Colon (tissue), 2 donors: ENCODE data around the gene CACNA1H.
"Not testable (repeated sequence)": the region's sequence is repeated elsewhere in the genome, so short reads cannot be mapped to it uniquely, and the experiment has no call there.

Source experiments
- FAIRE-seq: peaks from 2 replicates; lab custom pipeline; 2012; peaks lifted over from hg19 to GRCh38; lab: Jason Lieb, UNC
- donor health status: control.
- donor health status: control.

CACNA1H gene

DNA sequence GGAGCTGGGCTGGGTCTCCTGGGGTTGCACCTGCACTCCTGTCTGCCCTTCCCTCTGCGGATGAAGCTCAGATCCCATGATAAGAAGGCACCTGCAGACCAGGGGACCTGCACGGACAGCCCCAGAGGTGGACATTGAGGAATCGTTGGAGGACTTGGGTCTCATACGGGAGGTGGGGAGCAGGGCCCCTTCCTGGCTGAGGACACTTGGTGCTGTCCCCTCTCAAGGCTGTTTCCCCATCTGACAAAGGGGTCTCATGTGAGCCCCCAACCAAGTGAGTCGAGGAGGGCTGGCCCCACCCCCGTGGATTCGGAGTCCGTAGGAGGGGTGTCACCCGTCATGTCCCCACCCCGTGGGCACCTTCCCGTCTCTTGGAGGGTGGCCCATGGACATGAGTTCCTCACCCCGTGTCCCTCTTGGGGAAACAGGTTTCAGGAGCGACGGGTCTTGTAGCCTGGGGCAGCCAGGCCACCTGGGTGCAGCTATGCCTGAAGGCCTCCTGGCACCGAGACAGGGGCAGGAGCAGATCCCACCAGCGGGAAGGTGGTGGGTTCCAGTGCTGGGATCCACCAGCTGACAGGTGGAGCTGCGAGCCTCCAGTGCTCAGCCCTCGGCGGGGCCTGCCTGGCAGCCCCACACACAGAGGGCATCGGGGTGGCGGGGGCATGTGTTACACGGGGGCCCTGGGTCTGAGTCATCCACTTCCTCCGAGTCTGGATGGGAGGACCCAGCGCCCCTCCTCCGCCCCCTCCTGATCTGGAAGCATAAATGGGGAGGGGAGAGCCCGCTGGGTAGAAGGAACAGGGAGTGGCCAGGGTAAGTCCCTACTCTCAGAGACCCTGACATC, 102.6 kb downstream of the CACNA1H start, which contains the start of gene TPSD1:
TSS of gene TPSD1 (plus strand) at position 794 of the 847 bp plus-strand sequence. CDS start 212 bp downstream, outside the sequence.
- not testable (repeated sequence) for FAIRE-seq

DNA sequence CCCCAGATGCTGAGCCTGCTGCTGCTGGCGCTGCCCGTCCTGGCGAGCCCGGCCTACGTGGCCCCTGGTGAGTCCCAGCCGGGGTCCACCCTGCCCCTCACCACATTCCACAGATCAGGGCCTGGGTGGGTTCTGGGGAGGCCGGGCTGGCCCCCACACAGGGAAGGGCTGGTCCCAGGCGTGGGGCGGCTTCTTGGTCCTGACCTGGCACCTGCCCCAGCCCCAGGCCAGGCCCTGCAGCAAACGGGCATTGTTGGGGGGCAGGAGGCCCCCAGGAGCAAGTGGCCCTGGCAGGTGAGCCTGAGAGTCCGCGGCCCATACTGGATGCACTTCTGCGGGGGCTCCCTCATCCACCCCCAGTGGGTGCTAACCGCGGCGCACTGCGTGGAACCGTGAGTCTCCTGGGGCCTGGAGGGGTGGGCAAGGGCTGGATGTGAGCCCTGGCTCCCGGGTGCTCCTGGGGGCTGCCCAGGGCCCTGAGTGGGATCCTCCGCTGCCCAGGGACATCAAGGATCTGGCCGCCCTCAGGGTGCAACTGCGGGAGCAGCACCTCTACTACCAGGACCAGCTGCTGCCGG, 103.5 kb downstream of the CACNA1H start:
- not testable (repeated sequence) for FAIRE-seq

DNA sequence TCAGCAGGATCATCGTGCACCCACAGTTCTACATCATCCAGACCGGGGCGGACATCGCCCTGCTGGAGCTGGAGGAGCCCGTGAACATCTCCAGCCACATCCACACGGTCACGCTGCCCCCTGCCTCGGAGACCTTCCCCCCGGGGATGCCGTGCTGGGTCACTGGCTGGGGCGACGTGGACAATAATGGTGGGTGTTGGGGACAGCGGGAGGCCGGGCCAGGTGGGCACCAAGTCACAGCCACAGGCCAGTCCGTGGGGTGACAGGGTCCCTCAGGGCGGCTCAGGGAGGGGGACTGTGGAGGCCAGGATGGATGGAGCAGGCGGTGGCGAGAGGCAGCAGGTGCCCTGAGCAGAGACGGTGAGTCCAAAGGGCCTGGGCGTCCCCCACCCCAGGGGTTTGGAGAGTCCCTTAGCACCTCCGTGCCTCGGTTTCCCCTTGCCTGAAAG, 104.0 kb downstream of the CACNA1H start:
- FAIRE-seq, result no peak

DNA sequence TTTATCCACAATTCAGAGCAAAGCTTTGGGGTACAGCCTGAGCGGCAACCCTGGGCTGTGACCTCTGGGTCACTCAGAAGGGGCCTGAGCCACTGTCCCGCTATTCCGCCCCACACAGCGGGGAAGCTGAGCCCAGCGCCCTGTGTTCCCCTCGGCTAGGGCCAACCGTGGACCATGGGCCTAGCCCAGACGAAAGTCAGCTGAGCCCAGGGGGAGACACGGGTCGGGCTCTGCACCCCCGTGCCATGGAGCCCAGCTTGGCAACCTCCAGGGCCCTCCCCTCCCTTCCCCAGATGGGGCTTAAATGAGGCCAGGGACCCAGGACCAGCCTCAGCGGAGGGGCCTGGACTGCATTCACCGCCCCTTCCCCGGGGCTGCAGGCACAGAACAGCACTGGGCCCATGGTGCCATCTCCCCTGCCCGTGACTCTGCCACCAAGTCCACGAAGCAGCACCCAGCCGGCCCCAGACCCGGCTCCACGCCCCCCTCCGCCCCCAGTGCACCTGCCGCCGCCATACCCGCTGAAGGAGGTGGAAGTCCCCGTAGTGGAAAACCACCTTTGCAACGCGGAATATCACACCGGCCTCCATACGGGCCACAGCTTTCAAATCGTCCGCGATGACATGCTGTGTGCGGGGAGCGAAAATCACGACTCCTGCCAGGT, 104.8 kb downstream of the CACNA1H start:
- no peak for FAIRE-seq

DNA sequence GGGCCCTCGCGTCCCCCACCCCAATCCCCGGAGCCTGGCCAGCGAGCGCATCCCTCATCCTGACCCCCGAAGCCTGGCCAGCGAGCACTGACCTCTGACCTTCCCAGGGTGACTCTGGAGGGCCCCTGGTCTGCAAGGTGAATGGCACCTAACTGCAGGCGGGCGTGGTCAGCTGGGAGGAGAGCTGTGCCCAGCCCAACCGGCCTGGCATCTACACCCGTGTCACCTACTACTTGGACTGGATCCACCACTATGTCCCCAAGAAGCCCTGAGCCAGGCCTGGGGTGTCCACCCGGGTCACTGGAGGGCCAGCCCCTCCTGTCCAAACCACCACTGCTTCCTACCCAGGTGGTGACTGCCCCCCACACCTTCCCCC, 105.3 kb downstream of the CACNA1H start:
- no peak for FAIRE-seq

DNA sequence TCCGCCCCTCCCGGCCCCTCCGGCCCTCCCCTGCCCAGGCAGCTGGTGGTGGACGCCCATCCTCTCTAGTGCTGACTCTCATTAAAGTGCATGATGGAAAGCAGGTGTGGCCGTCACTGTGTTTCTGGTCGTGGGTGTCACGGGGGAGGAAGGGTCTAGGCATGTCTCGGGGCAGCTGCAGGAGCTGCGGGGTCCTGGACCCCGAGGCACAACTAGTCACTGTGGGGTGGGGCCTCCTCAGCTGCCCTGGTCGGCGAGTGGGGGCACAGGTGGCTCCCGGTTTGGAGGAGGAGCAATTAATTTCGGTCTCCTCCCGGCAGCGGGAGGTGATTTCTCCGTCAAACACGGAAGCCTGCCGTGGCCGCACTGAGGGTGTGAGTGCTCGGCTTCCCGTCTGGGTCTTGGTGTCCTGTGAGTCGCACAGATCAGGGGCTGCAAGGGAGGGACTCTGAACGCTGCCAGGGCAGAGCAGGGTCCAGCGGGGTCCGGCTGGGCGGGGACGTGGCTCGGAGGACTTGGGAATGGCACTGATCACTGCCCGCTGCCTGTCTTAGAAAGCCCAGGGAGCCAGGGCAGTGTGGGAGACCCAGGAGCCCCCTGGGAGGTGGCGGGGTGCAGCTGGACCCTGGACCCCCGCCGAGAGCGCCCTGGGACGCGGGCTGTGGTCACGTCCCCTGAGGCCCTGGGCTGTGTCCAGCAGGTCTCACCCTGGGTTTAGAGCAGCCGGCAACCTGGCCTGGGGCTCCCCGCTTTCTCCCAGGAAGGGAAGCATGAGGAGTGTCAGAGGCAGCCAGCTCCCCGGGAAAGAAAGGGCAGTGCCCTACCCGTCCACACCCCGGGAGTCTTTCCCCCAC, 106.2 kb downstream of the CACNA1H start:
- FAIRE-seq, result no peak

DNA sequence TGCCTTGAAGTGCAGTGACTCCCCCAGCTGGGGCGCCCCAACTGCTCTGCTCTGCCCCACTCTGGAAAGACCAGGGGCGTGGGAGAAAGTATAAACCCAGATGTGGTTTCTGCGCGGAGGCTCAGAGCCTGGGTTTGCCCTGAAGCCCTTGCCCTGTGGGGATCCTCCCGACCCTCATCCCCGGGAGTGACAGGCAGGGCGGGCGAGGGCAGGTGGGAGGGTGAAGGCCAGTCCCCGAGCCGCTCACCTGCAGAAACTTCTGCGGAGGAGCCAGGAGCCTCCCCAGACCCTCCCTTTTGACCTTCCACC, 106.8 kb downstream of the CACNA1H start:
- FAIRE-seq, result no peak

DNA sequence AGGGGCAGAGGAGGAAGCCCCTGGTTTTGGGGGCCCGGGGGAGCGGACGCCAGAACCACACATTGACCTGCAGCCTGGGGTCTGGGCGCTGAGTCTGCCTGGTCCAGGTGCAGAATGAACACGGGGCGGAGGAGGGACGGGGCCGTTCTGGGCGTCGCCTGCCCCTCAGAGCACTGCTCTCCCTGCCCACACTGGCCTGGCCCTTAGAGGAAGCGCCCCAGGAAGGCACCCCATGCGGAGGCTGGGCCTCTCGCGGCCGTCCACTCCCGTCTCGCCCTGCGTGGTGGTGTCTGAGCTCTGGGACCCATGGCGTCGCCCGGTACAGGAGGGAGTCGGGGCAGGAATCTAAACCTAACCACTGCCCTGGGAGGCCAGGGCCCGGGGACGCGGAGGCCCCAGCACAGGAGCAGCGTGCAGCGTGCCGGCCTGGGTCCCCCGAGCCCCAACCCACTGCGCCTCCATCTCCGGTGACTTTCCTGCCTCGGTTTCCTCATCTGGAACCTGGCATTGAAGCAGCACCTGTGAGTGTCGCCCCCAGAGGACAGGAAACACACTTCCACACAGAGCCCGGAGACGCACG, 107.3 kb downstream of the CACNA1H start:
- FAIRE-seq, result no peak

DNA sequence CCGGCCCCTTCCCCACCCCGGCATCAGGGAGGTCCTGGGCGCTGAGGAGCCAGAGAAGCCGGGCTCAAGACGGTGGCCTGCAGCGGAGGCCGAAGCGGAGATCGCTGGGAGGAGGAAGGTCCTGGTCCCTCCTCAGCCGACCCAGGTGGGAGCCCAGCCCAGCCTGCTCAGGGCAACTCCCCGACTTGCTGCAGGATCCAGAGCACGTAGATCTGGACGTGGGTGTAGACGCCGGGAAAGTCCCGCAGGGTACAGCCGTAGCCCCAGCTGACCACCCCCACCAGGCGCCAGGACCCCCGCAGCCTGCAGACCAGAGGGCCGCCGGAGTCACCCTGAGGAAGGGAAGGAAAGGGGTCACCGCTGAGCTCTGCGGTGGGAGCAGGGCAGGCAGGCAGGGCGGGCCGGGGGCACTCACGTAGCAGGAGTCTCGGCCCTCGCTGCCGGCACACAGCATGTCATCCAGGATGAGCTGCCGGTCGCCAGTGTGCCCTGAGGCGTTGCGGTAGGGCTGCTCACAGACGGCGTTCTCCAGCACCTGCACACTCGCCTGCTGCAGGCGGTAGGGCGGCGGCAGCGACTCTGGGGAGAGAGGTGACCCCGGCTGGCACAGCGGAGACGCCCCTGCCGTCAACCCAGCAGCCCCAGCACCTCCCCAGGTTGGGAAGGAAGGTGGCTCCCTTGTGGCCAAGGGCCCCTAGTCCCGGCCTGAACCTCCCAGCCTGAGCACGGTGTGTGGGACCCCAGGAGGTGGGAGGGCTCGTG, 108.4 kb downstream of the CACNA1H start:
- no peak for FAIRE-seq

DNA sequence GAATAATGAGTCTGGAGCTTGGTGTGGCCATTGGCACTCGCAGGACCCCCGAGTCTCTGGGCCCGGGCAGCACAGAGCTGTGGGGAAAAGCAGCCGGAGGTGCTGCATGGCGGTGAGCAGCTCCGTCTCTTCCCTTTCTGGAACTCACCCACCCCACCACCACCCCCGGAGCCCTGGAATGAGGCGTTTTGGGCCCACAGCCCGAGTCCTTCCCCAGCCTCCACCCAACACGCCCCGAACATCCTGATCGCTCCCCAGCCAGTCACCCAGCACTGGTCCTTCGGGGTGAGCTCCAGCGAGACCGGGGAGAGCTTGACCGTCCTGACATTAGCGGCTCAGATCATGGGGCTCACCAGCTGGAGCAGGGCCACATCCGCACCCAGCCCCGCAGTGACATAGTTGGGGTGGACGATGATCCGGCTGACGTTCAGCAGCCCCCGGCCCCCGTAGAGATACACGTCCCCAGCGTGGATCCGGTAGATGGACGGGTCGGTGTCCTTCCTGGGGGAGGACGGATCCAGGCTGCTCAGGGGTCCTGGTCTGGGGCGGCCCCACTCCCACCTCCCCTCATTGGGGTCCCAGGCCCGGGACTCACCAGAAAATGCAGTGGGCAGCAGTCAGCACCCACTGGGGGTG, 109.4 kb downstream of the CACNA1H start:
- FAIRE-seq, result no peak

DNA sequence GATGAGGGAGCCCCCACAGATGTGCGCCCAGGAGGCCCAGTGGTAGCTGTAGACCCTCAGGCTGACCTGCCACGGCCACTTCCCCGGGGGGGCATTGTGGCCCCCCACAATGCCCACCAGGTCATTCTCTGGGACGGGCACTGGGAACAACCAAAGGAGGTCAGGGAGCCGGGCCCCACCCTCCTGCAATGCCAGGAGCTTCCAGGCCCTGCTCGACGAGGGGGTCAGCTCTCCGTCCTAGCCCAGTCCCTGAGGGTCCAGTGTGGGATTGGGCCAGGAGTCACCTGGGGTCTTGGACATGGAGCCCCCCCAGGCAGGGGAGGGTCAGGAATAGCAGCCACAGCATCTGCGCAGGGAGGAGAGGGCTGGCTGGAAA, 109.9 kb downstream of the CACNA1H start:
- FAIRE-seq, result no peak

DNA sequence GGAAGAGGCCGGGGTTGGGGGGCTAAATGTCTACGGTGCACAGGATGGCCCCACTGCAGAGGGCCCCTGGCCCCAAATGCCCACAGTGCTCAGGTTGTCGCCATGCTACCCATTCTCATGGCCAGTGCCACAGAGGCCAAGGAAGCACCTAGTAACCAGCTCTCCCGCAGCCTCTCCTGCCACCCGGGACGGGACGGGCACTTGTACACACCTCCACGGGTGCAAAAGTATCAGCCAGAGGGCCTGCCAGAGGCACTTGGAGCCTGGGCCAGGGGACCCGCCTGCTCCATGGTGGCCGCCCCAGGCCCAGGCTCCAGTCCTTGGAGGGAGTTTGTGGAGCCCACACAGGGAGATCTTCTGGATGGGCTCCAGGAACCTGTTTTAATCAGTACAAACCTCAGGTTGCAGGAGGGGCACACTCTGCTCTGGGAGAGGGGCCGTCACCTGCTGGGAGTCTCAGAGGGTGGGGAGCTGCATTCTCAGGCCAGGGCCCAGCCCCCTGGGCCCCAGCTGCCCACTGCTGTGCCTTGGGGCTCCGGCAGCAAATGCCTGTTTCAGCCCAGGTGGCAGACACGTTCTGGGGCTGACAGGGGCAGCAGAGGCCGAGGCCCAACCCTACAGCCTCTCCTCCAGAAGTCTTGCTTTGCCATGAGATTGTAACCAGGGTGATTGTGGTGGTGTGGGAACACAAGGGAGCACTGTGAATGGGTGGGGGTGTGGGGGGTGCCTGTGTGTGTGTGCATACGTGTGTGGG, 110.9 kb downstream of the CACNA1H start:
- no peak for FAIRE-seq

DNA sequence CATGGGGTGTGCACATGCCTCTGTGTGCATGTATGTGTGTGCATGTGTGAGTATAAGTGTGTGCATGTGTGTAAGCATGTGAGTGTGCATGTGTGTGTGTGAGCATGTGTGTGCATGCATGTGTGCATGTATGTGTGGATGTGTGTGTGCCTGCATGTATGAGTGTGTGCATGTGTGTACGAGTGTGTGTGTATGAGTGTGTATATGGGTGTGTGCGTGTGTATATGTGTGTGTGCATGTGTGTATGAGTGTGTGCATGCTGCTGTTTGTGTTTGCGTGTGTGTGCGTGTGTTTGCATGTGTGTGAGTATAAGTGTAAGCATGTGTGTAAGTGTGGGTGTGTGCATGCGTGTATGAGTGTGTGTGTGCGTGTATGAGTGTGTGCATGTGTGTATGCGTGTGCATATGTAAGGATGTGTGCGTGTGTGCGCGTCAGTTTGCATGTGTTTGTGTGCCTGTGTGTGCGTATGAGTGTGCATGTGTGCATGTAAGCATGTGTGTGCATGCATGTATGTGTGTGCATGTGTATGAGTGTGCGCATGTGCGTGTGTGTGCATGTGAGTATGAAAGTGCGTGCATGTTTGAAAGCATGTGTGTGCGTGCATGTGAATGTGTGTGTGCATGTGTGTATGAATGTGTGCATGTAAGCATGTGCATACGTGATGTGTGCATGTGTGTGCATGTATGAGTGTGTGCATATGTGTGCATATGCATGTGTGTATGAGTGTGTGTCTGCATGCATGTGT, 111.6 kb downstream of the CACNA1H start:
- no peak for FAIRE-seq

DNA sequence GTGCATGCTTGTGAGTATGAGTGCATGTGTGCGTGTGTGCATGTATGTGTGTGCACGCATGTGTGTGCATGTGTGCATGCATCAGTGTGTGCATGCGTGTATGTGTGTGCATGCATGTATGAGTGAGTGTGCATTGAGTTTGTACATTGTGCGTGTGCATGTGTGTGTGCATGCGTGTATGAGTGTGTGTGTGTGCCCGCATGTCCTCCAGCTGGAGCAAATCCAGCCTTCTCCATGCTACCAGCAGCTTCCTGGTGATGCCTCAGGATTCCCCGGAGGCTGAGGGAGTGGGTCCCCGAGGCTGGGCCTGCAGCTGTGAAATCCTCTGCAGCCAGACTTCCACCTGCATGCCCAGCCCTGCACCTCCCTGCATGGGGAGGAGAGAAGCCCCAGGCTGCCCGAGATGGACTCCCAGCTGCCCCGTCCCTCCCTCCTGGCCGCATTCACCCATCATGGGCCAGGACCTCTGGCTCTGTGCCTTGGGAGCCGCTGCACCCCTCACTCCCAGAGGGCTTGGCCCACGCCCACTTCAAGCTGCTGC, 112.3 kb downstream of the CACNA1H start:
- FAIRE-seq, result no peak

DNA sequence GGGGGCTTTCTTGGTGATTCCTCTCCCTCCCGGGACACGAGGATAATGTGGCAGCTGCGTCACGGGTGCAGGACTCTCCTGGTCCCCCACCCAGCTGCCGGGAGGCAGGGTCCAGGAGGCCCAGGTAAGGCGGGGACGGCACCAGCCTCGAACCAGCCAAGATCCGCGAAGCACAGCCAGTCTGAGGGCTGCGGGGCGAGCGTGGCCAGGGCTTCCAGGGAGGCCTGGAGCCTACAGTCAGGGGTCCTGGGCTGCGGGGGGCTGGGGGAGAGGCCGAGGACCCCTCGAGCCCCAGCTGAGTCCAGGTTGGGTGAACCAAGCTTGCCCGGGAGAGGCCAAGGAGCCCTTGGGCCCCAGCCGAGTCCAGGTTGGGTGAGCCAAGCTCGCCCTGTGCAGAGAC, 112.9 kb downstream of the CACNA1H start:
- no peak for FAIRE-seq

DNA sequence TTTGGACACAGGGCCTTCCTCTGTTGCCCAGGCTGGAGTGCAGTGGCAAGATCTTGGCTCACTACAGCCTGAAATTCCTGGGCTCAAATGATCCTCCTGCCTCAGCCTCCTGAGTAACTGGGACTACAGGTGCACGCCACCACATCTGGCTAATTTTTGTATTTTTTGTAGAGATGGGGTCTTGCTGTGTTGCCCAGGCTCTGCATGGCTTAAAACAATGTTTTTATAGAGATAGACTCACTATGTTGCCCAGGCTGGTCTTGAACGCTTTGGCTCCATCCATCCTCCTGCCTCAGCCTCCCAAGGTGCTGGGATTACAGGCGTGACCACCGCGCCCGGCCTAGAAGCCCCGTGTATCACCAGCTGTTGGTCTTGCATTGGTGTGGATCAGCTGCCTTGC, 116.5 kb downstream of the CACNA1H start:
- FAIRE-seq, result not testable (repeated sequence)

DNA sequence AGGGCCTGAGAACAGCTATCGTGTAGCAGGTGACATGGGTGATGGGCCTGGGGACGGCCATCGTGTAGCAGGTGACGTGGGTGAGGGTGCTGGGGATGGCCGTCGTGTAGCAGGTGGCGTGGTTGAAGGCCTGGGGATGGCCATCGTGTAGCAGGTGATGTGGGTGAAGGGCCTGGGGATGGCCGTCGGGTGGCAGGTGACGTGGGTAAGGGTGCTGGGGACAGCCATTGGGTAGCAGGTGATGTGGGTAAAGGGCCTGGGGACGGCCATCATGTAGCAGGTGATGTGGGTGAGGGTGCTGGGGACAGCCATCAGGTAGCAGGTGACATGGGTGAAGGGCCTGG, 118.4 kb downstream of the CACNA1H start:
- FAIRE-seq, result no peak
